ENCODE measurements around the gene GDNF.

DNA sequence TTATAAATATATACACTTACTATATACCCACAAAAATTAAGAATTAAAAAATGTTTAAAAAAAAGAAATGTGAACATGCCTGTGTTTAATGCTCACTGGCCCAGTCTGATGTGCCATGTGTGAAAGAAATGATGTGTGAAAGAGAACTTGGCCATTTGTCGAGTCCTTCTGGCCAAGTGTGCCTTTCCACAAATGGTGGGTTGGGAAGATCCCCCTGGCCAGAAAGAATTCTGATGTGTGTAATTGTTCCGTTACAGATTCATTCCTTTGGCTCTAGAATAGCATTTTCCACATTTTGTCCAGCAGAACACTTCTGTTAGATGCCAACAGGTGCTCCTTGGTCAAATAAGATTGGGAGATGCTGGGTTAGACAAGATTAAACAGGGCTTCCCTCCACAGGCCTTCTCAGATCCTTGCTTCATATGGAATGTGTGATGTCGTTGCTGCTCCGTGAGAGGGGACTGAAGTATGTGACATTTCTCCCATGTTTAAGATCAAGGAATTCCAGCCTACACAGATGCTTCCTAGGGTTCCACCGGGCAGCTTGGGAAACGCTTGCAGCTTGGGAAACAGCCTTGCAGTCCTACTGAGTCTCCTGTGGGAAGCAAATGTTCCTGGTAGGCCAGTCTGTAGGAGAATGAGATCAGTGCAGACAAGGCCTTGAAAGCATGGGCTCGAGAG is 32.1 kb downstream of the GDNF start:
- TF ChIP-seq EP300 (IDR thresholded peaks at IDR 0.05), result no peak
- TF ChIP-seq, protein P1, sequence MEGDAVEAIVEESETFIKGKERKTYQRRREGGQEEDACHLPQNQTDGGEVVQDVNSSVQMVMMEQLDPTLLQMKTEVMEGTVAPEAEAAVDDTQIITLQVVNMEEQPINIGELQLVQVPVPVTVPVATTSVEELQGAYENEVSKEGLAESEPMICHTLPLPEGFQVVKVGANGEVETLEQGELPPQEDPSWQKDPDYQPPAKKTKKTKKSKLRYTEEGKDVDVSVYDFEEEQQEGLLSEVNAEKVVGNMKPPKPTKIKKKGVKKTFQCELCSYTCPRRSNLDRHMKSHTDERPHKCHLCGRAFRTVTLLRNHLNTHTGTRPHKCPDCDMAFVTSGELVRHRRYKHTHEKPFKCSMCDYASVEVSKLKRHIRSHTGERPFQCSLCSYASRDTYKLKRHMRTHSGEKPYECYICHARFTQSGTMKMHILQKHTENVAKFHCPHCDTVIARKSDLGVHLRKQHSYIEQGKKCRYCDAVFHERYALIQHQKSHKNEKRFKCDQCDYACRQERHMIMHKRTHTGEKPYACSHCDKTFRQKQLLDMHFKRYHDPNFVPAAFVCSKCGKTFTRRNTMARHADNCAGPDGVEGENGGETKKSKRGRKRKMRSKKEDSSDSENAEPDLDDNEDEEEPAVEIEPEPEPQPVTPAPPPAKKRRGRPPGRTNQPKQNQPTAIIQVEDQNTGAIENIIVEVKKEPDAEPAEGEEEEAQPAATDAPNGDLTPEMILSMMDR (IDR thresholded peaks at IDR 0.05), result no peak
- TF ChIP-seq POLR2A (IDR thresholded peaks at IDR 0.05), result no peak

Data from tibial nerve (tissue), 4 donors.